Mucosa of rectum (tissue), 2 donors: ENCODE measurements around the gene ZNF549.

ENCODE experiments used
- H3K27ac ChIP-seq, 2 donors: one replicate each; pipeline ENCODE4 v1.7.0; 2013; ENCODE audit warnings: inconsistent platforms in 2 of 2, low read depth in 2 of 2, low read length in 2 of 2
- H3K27me3 ChIP-seq, 2 donors: one replicate each; pipeline ENCODE4 v1.7.0; 2013; ENCODE audit warnings: low read length in 2 of 2; ENCODE audit not compliant: control insufficient read depth in 2 of 2, insufficient read depth in 2 of 2
- H3K36me3 ChIP-seq, 2 donors: one replicate each; pipeline ENCODE4 v1.7.0; 2013; ENCODE audit warnings: low read length in 2 of 2; ENCODE audit not compliant: control insufficient read depth in 2 of 2, insufficient read depth in 2 of 2
- H3K4me1 ChIP-seq, 2 donors: one replicate each; pipeline ENCODE4 v1.7.0; 2013; ENCODE audit warnings: low read length in 2 of 2, mild to moderate bottlenecking in 1 of 2; ENCODE audit not compliant: control insufficient read depth in 2 of 2, insufficient read depth in 2 of 2
- H3K4me3 ChIP-seq, 2 donors: one replicate each; pipeline ENCODE4 v1.7.0; 2013; ENCODE audit warnings: low read length in 2 of 2
- H3K9ac ChIP-seq, 2 donors: one replicate each; pipeline ENCODE4 v1.7.0; 2013; ENCODE audit warnings: low read length in 2 of 2, low read depth in 1 of 2, mild to moderate bottlenecking in 1 of 2
- H3K9me3 ChIP-seq, 2 donors: one replicate each; pipeline ENCODE4 v1.7.0; 2013; ENCODE audit warnings: low read length in 2 of 2; ENCODE audit not compliant: control insufficient read depth in 2 of 2
- donor health status: healthy.
- donor health status: Normal muscosa, but diverticular disease.

Gene ZNF549

DNA sequence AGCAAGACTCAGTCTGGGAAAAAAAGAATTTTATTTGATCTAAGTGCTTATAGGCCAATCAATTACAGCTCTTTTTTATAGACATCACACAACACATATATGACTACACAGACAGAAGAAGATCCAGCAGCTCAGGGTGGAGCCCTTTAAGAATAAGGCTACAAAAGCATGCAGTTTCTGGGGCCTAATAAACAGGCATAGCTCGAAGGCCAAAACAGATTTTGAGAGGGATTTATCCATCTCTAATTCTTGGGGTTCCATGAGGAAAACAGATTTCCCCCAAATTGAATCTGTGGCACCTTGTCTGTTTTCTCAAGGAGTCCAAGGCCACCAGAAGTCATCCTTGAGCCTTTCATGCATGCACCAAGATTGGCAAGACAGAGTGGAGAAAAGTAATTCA is 36.4 kb downstream of the ZNF549 start:
- Histone ChIP-seq H3K9ac (no peak overlapping the region), H3K36me3 (no peaks in the 10 kb centered on the region), H3K27me3 (no peaks in the 10 kb centered on the region), H3K27ac (no peak overlapping the region), H3K4me1 (peaks cover 5 to 9% of the 10 kb centered on the region in 2 donors), H3K4me3 (no peak overlapping the region), H3K9me3 (peaks cover 32 to 33% of the 10 kb centered on the region in 2 donors)

GRCh38 chr19:57566396-57567265 is 39.5 kb downstream of the ZNF549 start:
- peak overlapping the region in 1 of 2 donors; percentile 17 for H3K4me3 ChIP-seq
- no peaks in the 10 kb centered on the region for H3K27me3 ChIP-seq
- no peaks in the 10 kb centered on the region for H3K36me3 ChIP-seq
- H3K27ac ChIP-seq: no peak overlapping the region
- no peak overlapping the region for H3K9ac ChIP-seq
- no peaks in the 10 kb centered on the region for H3K4me1 ChIP-seq
- H3K9me3 ChIP-seq: peaks cover 48 to 54% of the 10 kb centered on the region in 2 donors

- H3K27ac ChIP-seq: no peak overlapping the region
- no peaks in the 10 kb centered on the region for H3K4me1 ChIP-seq
- H3K9ac ChIP-seq: no peak overlapping the region
- H3K9me3 ChIP-seq: peaks cover 69 to 83% of the 10 kb centered on the region in 2 donors
- peaks cover 29 to 40% of the 10 kb centered on the region in 2 donors for H3K36me3 ChIP-seq
- no peak overlapping the region for H3K4me3 ChIP-seq
- no peaks in the 10 kb centered on the region for H3K27me3 ChIP-seq
Observed at GRCh38 chr19:57570707-57571106, 43.6 kb downstream of the ZNF549 start.

- Histone ChIP-seq H3K9ac (no peak overlapping the region), H3K27me3 (no peaks in the 10 kb centered on the region), H3K36me3 (peaks cover 37 to 56% of the 10 kb centered on the region in 2 donors), H3K27ac (no peak overlapping the region), H3K4me3 (peak overlapping the region; percentile 14 to 20), H3K9me3 (peaks cover 68 to 78% of the 10 kb centered on the region in 2 donors), H3K4me1 (no peaks in the 10 kb centered on the region)
Observed at GRCh38 chr19:57572415-57572947, 45.3 kb downstream of the ZNF549 start.

- Histone ChIP-seq H3K27ac (no peak overlapping the region), H3K27me3 (no peaks in the 10 kb centered on the region), H3K9ac (no peak overlapping the region), H3K36me3 (peaks cover 37 to 56% of the 10 kb centered on the region in 2 donors), H3K4me3 (peak overlapping the region in 1 of 2 donors; percentile 20), H3K4me1 (peaks cover 6 to 7% of the 10 kb centered on the region in 2 donors), H3K9me3 (peaks cover 45 to 49% of the 10 kb centered on the region in 2 donors)
Observed at GRCh38 chr19:57576661-57577060, 49.5 kb downstream of the ZNF549 start.

DNA sequence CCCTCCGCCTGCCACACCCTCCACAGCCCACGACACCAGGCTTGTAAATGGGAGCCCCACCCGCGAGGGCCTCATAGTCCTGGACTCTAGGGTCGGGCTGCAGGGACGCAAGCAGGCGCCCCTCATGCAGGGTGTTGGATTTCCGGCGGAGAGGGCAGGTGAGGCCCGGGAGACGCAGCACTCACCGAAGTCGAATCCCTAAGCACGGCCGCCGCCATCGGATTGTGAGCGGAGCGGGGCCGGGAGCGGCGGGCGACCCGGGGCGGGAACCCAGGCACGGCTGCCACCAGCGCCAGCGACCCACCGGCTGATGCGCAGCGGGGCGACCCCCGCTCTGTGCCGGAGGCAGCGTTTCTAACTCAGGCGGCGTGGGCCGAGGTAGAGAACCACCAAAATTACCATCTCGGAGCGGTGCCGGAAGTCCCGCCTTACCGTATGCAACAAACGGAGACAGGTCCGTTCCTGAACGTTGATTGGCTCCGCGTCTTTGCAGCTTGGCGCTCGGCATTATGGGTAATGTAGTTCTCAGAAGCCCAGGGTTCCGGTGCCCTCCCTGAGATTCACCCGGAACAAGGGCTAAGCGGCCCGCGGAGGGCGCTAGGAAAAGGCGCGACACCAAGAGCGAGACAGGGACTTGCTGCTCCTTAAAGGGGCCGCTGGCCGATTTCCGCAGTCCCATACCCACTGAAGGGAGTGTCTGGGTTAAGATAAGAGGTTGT is 51.5 kb downstream of the ZNF549 start, which contains the start of gene ZNF416:
Gene ZNF416 (minus strand): TSS at position 425 of the 719 bp plus-strand sequence. CDS start 207 bp downstream, at position 218.
- peaks cover 26 to 32% of the 10 kb centered on the region in 2 donors for H3K9me3 ChIP-seq
- H3K4me3 ChIP-seq: peak within 1 kb of the TSS; percentile 79 to 92
- H3K36me3 ChIP-seq: peaks cover 23 to 36% of the 10 kb centered on the region in 2 donors
- H3K4me1 ChIP-seq: peaks cover 7 to 8% of the 10 kb centered on the region in 2 donors
- peak within 1 kb of the TSS; percentile 27 to 70 for H3K27ac ChIP-seq
- H3K9ac ChIP-seq: peak within 1 kb of the TSS; percentile 70 to 78
- H3K27me3 ChIP-seq: no peaks in the 10 kb centered on the region

- Histone ChIP-seq H3K27me3 (no peaks in the 10 kb centered on the region), H3K4me1 (peaks cover 2 to 4% of the 10 kb centered on the region in 2 donors), H3K4me3 (peak overlapping the region; percentile 52 to 76), H3K27ac (no peak overlapping the region), H3K9me3 (peaks cover 3 to 10% of the 10 kb centered on the region in 2 donors), H3K9ac (no peak overlapping the region), H3K36me3 (peaks cover 0 to 2% of the 10 kb centered on the region in 2 donors)
Observed at GRCh38 chr19:57583104-57583520, 56.0 kb downstream of the ZNF549 start.

GRCh38 chr19:57583521-57584416 is 56.6 kb downstream of the ZNF549 start, which contains the start of gene ZIK1:
Gene ZIK1 (plus strand): TSS chr19:57584145. CDS start chr19:57584357, 212 bp downstream.
- H3K36me3 ChIP-seq: peaks cover 0 to 7% of the 10 kb centered on the region in 2 donors
- no peaks in the 10 kb centered on the region for H3K27me3 ChIP-seq
- peaks cover 0 to 2% of the 10 kb centered on the region in 2 donors for H3K4me1 ChIP-seq
- peak within 1 kb of the TSS in 1 of 2 donors; percentile 20 for H3K9ac ChIP-seq
- H3K9me3 ChIP-seq: peaks cover 6 to 12% of the 10 kb centered on the region in 2 donors
- peak within 1 kb of the TSS; percentile 52 to 76 for H3K4me3 ChIP-seq
- H3K27ac ChIP-seq: no peak within 1 kb of the TSS

DNA sequence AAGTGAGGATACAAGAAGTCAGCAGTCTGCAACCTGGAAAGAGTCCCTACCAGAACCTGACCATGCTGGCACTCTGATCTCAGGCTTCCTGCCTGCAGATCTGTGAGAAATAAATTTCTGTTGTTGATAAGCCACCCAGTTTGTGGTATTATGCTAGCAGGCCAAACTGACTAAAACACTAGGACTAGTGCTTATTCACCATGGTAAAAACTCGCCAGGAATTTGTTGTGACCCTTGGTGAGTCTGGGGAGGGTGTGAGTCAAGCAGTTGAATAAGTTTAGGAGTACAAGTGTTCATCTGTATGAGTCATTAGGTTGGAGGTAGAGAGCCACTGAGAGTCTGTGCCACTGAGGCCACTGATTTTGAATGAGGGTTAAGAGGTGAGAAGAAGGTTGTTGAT is 60.4 kb downstream of the ZNF549 start:
- Histone ChIP-seq H3K4me1 (peaks cover 0 to 2% of the 10 kb centered on the region in 2 donors), H3K27me3 (no peaks in the 10 kb centered on the region), H3K4me3 (no peak overlapping the region), H3K27ac (no peak overlapping the region), H3K9me3 (peaks cover 26 to 29% of the 10 kb centered on the region in 2 donors), H3K9ac (no peak overlapping the region), H3K36me3 (peaks cover 8 to 26% of the 10 kb centered on the region in 2 donors)
